Middle frontal gyrus (tissue), 1 donor: ENCODE measurements around the gene RGL4.

Experiments used
- DNase-seq: peaks from one replicate; pipeline ENCODE4 v3.0.0-alpha.2; 2015; ENCODE audit warnings: low spot score; ENCODE audit errors: extremely low spot score

The RGL4 gene

GRCh38 chr22:23678133-23678532, 12.7 kb upstream of the RGL4 start:
- no peak for DNase-seq

- no peak for DNase-seq
These were observed 9.6 kb upstream of the RGL4 start for GRCh38 chr22:23681026-23681809.

GRCh38 chr22:23682077-23682476, 8.7 kb upstream of the RGL4 start:
- DNase-seq: no peak

- DNase-seq: no peak
These were observed 7.9 kb upstream of the RGL4 start for GRCh38 chr22:23682827-23683355.

GRCh38 chr22:23683545-23683944, 7.3 kb upstream of the RGL4 start:
- DNase-seq: no peak

GRCh38 chr22:23684026-23684425, 6.8 kb upstream of the RGL4 start:
- DNase-seq: no peak

GRCh38 chr22:23684561-23685031, 6.2 kb upstream of the RGL4 start:
- no peak for DNase-seq

- no peak for DNase-seq
These were observed 5.5 kb upstream of the RGL4 start for GRCh38 chr22:23685205-23685784.

- no peak for DNase-seq
These were observed 4.3 kb upstream of the RGL4 start for GRCh38 chr22:23686416-23687024.

- no peak for DNase-seq
These were observed 2.7 kb upstream of the RGL4 start for GRCh38 chr22:23688121-23688520.

- DNase-seq: no peak
These were observed 2.2 kb upstream of the RGL4 start for GRCh38 chr22:23688571-23688970.

GRCh38 chr22:23689414-23689813, 1.4 kb upstream of the RGL4 start:
- no peak for DNase-seq

- no peak for DNase-seq
These were observed 1.1 kb downstream of the RGL4 start for GRCh38 chr22:23691748-23692423.

GRCh38 chr22:23692598-23693291, 1.9 kb downstream of the RGL4 start:
- DNase-seq: no peak

GRCh38 chr22:23693979-23694680, 3.3 kb downstream of the RGL4 start:
- no peak for DNase-seq

- no peak for DNase-seq
These were observed 4.3 kb downstream of the RGL4 start for GRCh38 chr22:23695141-23695540.

GRCh38 chr22:23695571-23696325, 4.9 kb downstream of the RGL4 start:
- DNase-seq: no peak

- no peak for DNase-seq
These were observed 5.6 kb downstream of the RGL4 start for GRCh38 chr22:23696326-23696851.
